ENCODE results near the gene PNMA6E. TPM values are rescaled to one million over a fixed set of nuclear protein-coding genes. Genes with fewer than 3 reads are reported as not detected.

The PNMA6E gene
- total RNA-seq (2011; cell fraction: chromatin; rRNA removed; ENCODE audit: low replicate concordance), result not detected in 2 replicates
- total RNA-seq (2011; cell fraction: nucleolus; rRNA removed), result not detected in 2 replicates
- not detected in 2 replicates for total RNA-seq (2011; cell fraction: nucleoplasm; rRNA removed)
- not detected in 2 replicates for total RNA-seq (2014; rRNA removed)
- total RNA-seq (2014; rRNA removed; fragmentation: Illumina TruSeq; extraction: Trizol), result not detected in 2 replicates
- not detected in 2 replicates for total RNA-seq (2015; rRNA removed; fragmentation: Illumina TruSeq; extraction: Trizol)
- total RNA-seq (2021), result not detected in 2 replicates
- not detected in 2 replicates for polyA plus RNA-seq (2011; rRNA removed)
- polyA plus RNA-seq (2011; cell fraction: cytosol; rRNA removed), result not detected in 2 replicates
- polyA plus RNA-seq (2011; cell fraction: nucleus; rRNA removed), result not detected in 2 replicates
- polyA plus RNA-seq (2012), result not detected in 2 replicates
- not detected in 2 replicates for polyA plus RNA-seq (2014; fragmentation: Illumina TruSeq; extraction: Trizol)
- not detected for polyA plus RNA-seq (2014; fragmentation: Nextera tagmentation; extraction: Ambion mirVana)
- polyA plus RNA-seq (2014; rRNA removed), result 0.03 TPM in 1 of 2 replicates, not detected in the other
- not detected in 2 replicates for polyA minus RNA-seq (2011; rRNA and poly(A)+ RNA removed)
- polyA minus RNA-seq (2011; cell fraction: cytosol; rRNA and poly(A)+ RNA removed), result not detected in 2 replicates
- polyA minus RNA-seq (2011; cell fraction: nucleus; rRNA and poly(A)+ RNA removed), result not detected in 2 replicates
- not detected for Bru-seq, nascent RNA
- BruChase-seq, experiment 1, labeled RNA remaining after a 2-hour chase, result not detected
- BruChase-seq, experiment 2, labeled RNA remaining after a 6-hour chase, result not detected
- long read RNA-seq, experiment 1, result 0 reads
- long read RNA-seq, experiment 2, result 0 reads
- long read RNA-seq, experiment 3, result 0 reads

DNA sequence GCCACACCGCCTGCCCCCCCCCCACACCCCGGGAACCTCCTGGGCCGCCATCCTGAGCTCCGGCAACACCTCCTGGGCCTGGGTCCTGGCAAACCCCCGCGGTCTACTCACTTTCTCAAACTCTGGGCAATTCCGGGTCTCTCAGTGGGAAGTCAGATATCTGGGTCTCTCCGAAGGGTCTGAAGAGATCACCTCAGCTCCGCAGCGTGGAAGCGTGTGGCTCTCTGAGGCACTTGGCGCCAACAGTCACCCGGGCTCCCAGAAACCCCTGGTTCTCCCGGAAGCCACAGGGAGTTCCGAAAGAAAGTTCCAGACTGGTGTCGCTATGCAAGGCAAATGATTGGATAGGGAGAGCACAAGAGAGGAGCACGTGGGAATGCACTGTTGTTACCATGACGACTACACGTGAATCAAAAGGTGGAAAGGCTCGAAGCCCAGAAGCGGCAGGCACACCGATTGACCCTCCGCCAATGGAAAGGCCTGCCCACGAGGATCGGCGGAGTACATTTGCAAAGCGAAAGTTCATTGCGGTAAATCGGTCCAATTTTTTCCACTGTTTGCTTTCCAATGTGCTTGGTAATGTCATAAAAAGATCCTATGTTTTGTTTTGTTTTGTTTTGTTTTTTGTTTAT, at the start of gene PNMA6E:
TSS of gene PNMA6E (minus strand) at position 218 of the 632 bp plus-strand sequence. CDS start 2,501 bp downstream, outside the sequence.
- H4K20me1 ChIP-seq (replicated peaks; ENCODE audit: control insufficient read depth, insufficient read depth, low read length), result no peaks in the 10 kb centered on the region
- H3K27me3 ChIP-seq (ENCODE audit: control insufficient read depth in 2 of 2, insufficient read depth in 2 of 2, low read length in 2 of 2), result peaks cover 0 to 14% of the 10 kb centered on the region in 2 experiments; a peak in 2 of 5 replicates
- no peak for ATAC-seq
- no peak for DNase-seq (ENCODE audit: extremely low read depth in 1 of 4, low spot score in 3 of 4)
- no peak for FAIRE-seq
- H3K9me3 ChIP-seq (replicated peaks; ENCODE audit: control insufficient read depth, insufficient read depth, low read depth, low read length), result no peaks in the 10 kb centered on the region
- 85% methylated on average over 15 of the region's 29 CpGs for WGBS (ENCODE audit: insufficient coverage, low coverage, missing lambda C conversion rate)
- BruUV-seq (replicated peaks), result no TSS peak
- H2AFZ ChIP-seq (ENCODE audit: low read depth, low read length), result peak within 1 kb of the TSS; percentile 74
- H3K9me1 ChIP-seq (ENCODE audit: control insufficient read depth, insufficient read depth, low read length), result no peaks in the 10 kb centered on the region
- POLR2A ChIA-PET, result no interaction called here
- no peaks in the 10 kb centered on the region for H3K36me3 ChIP-seq (ENCODE audit: control insufficient read depth, insufficient read depth, low read length)
- no peak within 1 kb of the TSS for H3K4me3 ChIP-seq
- peaks cover 4 to 17% of the 10 kb centered on the region in 2 experiments; a peak in 3 of 5 replicates for H3K4me1 ChIP-seq (replicated peaks in 1 of 2; ENCODE audit: control insufficient read depth in 2 of 2, insufficient read depth in 2 of 2, low read length in 2 of 2)
- intact Hi-C loops (cut with micrococcal nuclease) (loop anchor here (5.0 kb wide), 1 partner anchor 36 kb away; no protein-coding TSS in a partner anchor), in situ Hi-C loops (cut with MboI) (no loop called here)
- H3K79me2 ChIP-seq (ENCODE audit: control insufficient read depth, insufficient read depth, low read length), result no peaks in the 10 kb centered on the region
- CTCF ChIA-PET (ENCODE audit: low intra/inter-chr PET ratio), result no interaction called here
- H3K9ac ChIP-seq (ENCODE audit: insufficient read depth in 1 of 2, low read depth in 2 of 2, low read length in 2 of 2), result peak within 1 kb of the TSS in 1 of 2 experiments; percentile 35; a peak in 1 of 4 replicates
- H3K4me2 ChIP-seq (ENCODE audit: insufficient read depth, low read length), result peak within 1 kb of the TSS; percentile 41; the same call in 1 of the 2 replicates
- no peak within 1 kb of the TSS for H3K27ac ChIP-seq (ENCODE audit: extremely low read depth, low read depth, low read length)
- TF ChIP-seq RFX1 (IDR thresholded peaks at IDR 0.05) (peak; percentile 72), SLC30A9 (CRISPR knock-in tag; IDR thresholded peaks at IDR 0.05) (no peak)
- TF ChIP-seq, protein P1, sequence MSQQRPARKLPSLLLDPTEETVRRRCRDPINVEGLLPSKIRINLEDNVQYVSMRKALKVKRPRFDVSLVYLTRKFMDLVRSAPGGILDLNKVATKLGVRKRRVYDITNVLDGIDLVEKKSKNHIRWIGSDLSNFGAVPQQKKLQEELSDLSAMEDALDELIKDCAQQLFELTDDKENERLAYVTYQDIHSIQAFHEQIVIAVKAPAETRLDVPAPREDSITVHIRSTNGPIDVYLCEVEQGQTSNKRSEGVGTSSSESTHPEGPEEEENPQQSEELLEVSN (IDR thresholded peaks at IDR 0.05; ENCODE audit: borderline replicate concordance in 1 of 2, extremely low read depth in 1 of 2, insufficient read depth in 1 of 2, insufficient read length in 1 of 2, low read depth in 1 of 2, low read length in 1 of 2, poor library complexity in 1 of 2, severe bottlenecking in 1 of 2), result peak in 1 of 2 experiments; percentile 31

All from K562 (cell line).